H9 (cell line): ENCODE data around the gene NFASC. TPM values are rescaled to one million over a fixed set of nuclear protein-coding genes. Genes with fewer than 3 reads are reported as not detected.

Experiments used
- DNase-seq: peaks from one replicate; pipeline ENCODE4 v3.0.0-alpha.2; 2017
- H2AFZ ChIP-seq: one replicate; pipeline ENCODE4 v1.6.1; 2013; ENCODE audit warnings: mild to moderate bottlenecking, low read length, control low read depth, moderate library complexity
- H2AK5ac ChIP-seq: 2 replicates; pipeline ENCODE4 v1.6.1; 2013; ENCODE audit warnings: low read length, control low read depth, mixed read lengths; ENCODE audit not compliant: insufficient read length
- H2BK120ac ChIP-seq: one replicate; pipeline ENCODE4 v1.6.1; 2013; ENCODE audit warnings: low read depth, mild to moderate bottlenecking, low read length, control low read depth, inconsistent platforms; ENCODE audit not compliant: poor library complexity, severe bottlenecking
- H2BK12ac ChIP-seq: 2 replicates; pipeline ENCODE4 v1.6.1; 2013; ENCODE audit warnings: low read length, control low read depth, mixed read lengths, low read depth; ENCODE audit not compliant: insufficient read length
- H2BK15ac ChIP-seq: 2 replicates; pipeline ENCODE4 v1.6.1; 2013; ENCODE audit warnings: low read depth, low read length, control low read depth
- H2BK20ac ChIP-seq: one replicate; pipeline ENCODE4 v1.6.1; 2013; ENCODE audit warnings: low read depth, mild to moderate bottlenecking, low read length, control low read depth, inconsistent platforms; ENCODE audit not compliant: poor library complexity, severe bottlenecking
- H2BK5ac ChIP-seq: 2 replicates; pipeline ENCODE4 v1.6.1; 2013; ENCODE audit warnings: low read length, control low read depth, mixed read lengths; ENCODE audit not compliant: insufficient read length
- H3K14ac ChIP-seq: 2 replicates; pipeline ENCODE4 v1.6.1; 2013; ENCODE audit warnings: low read length, control low read depth; ENCODE audit not compliant: insufficient read depth
- H3K18ac ChIP-seq: 2 replicates; pipeline ENCODE4 v1.6.1; 2013; ENCODE audit warnings: low read depth, mild to moderate bottlenecking, mixed read lengths, low read length, control low read depth; ENCODE audit not compliant: insufficient read length
- H3K23ac ChIP-seq: 2 replicates; pipeline ENCODE4 v1.6.1; 2013; ENCODE audit warnings: low read length, control low read depth, mixed read lengths, low read depth; ENCODE audit not compliant: insufficient read length
- H3K23me2 ChIP-seq: 2 replicates; pipeline ENCODE4 v1.6.1; 2013; ENCODE audit warnings: low read depth, mild to moderate bottlenecking, mixed read lengths, low read length, control low read depth; ENCODE audit not compliant: insufficient read length, poor library complexity, severe bottlenecking
- H3K27ac ChIP-seq: 2 replicates; pipeline ENCODE4 v1.5.1; 2013; ENCODE audit warnings: low read length, control low read depth, mixed read lengths, low read depth; ENCODE audit not compliant: insufficient read length
- H3K27me3 ChIP-seq: 2 replicates; pipeline ENCODE4 v1.6.1; 2013; ENCODE audit warnings: low read length, control low read depth, inconsistent platforms; ENCODE audit not compliant: insufficient read depth
- H3K4ac ChIP-seq: 2 replicates; pipeline ENCODE4 v1.6.1; 2013; ENCODE audit warnings: low read depth, mild to moderate bottlenecking, control low read depth, inconsistent platforms, low read length, moderate library complexity
- H3K4me1 ChIP-seq: 2 replicates; pipeline ENCODE4 v1.6.1; 2013; ENCODE audit warnings: low read length, control low read depth, inconsistent platforms; ENCODE audit not compliant: insufficient read depth
- H3K4me2 ChIP-seq: 2 replicates; pipeline ENCODE4 v1.6.1; 2013; ENCODE audit warnings: low read length, control low read depth, mixed read lengths; ENCODE audit not compliant: insufficient read length, insufficient read depth
- H3K56ac ChIP-seq: 2 replicates; pipeline ENCODE4 v1.6.1; 2013; ENCODE audit warnings: low read depth, mild to moderate bottlenecking, mixed read lengths, low read length, control low read depth; ENCODE audit not compliant: insufficient read length
- H3K79me1 ChIP-seq: 2 replicates; pipeline ENCODE4 v1.6.1; 2013; ENCODE audit warnings: low read depth, mild to moderate bottlenecking, moderate library complexity, low read length, control low read depth, inconsistent platforms; ENCODE audit not compliant: insufficient read depth, poor library complexity, severe bottlenecking
- H3K79me2 ChIP-seq: 2 replicates; pipeline ENCODE4 v1.6.1; 2013; ENCODE audit warnings: low read length, control low read depth, inconsistent platforms; ENCODE audit not compliant: insufficient read depth
- H3K9ac ChIP-seq: 2 replicates; pipeline ENCODE4 v1.6.1; 2013; ENCODE audit warnings: low read length, control low read depth, mixed read lengths; ENCODE audit not compliant: insufficient read length; ENCODE audit errors: extremely low read depth
- H3K9me3 ChIP-seq: one replicate; pipeline ENCODE4 v1.6.1; 2013; ENCODE audit warnings: low read depth, low read length, inconsistent platforms; ENCODE audit not compliant: control insufficient read depth
- H3T11ph ChIP-seq: one replicate; pipeline ENCODE4 v1.6.1; 2013; ENCODE audit warnings: mild to moderate bottlenecking, low read length, control low read depth, inconsistent platforms
- H4K20me1 ChIP-seq: one replicate; pipeline ENCODE4 v1.6.1; 2013; ENCODE audit not compliant: control insufficient read depth, insufficient read length, insufficient read depth
- H4K5ac ChIP-seq: 2 replicates; pipeline ENCODE4 v1.6.1; 2013; ENCODE audit warnings: low read depth, mild to moderate bottlenecking, mixed read lengths, low read length, control low read depth; ENCODE audit not compliant: insufficient read length
- H4K8ac ChIP-seq: replicated peaks from 2 replicates; pipeline ENCODE4 v1.6.1; 2013; ENCODE audit warnings: low read length, control low read depth, mixed read lengths, low read depth; ENCODE audit not compliant: insufficient read length
- H4K91ac ChIP-seq: 2 replicates; pipeline ENCODE4 v1.6.1; 2013; ENCODE audit warnings: low read depth, mild to moderate bottlenecking, moderate library complexity, mixed read lengths, low read length, control low read depth; ENCODE audit not compliant: insufficient read length
- H3K27ac Mint-ChIP-seq, 3 experiments: 2 replicates in 2 of 3; 3 replicates in 1 of 3; pipeline ENCODE4 v1.8.0; 2020 to 2021; ENCODE audit warnings: mixed read lengths in 3 of 3, mild to moderate bottlenecking in 1 of 3, moderate library complexity in 1 of 3
- H3K27me3 Mint-ChIP-seq: 2 replicates; pipeline ENCODE4 v1.8.0; 2021; ENCODE audit warnings: low read depth, mild to moderate bottlenecking, moderate library complexity, mixed read lengths
- H3K36me3 Mint-ChIP-seq, 3 experiments: 2 replicates in 2 of 3; 3 replicates in 1 of 3; pipeline ENCODE4 v1.8.0; 2020 to 2021; ENCODE audit warnings: low read depth in 3 of 3, mixed read lengths in 3 of 3; ENCODE audit not compliant: insufficient read depth in 1 of 3
- H3K4me1 Mint-ChIP-seq, 2 experiments: 2 replicates each; pipeline ENCODE4 v1.8.0; 2020; ENCODE audit warnings: mixed read lengths in 2 of 2
- H3K4me3 Mint-ChIP-seq, 2 experiments: 2 replicates in 1 of 2; 3 replicates in 1 of 2; pipeline ENCODE4 v1.8.0; 2020 to 2021; ENCODE audit warnings: mild to moderate bottlenecking in 2 of 2, mixed read lengths in 2 of 2, moderate library complexity in 1 of 2
- H3K9me3 Mint-ChIP-seq, 2 experiments: 2 replicates in 1 of 2; 3 replicates in 1 of 2; pipeline ENCODE4 v1.8.0; 2020; ENCODE audit warnings: mild to moderate bottlenecking in 2 of 2, mixed read lengths in 2 of 2, moderate library complexity in 1 of 2
- WGBS: extraction: QIAGEN DNeasy Blood & Tissue Kit; methylation state at CpG from one replicate; pipeline ENCODE4 v1.1.7; 2013; ENCODE audit warnings: missing lambda C conversion rate, low lambda C conversion rate, mixed read lengths; ENCODE audit not compliant: insufficient read length; ENCODE audit errors: extremely low coverage; 5-methylcytosine and 5-hydroxymethylcytosine counted together
- total RNA-seq: library from RNA; stranded (reverse); gene quantifications from 2 replicates; pipeline ENCODE4 v1.2.1, GENCODE V29; 2021
- TF ChIP-seq, protein P1 (sequence below): fragments of 200-600 bp; sonication (generic); conservative IDR thresholded peaks from 3 replicates; pipeline ENCODE4 v1.8.0; 2021; ENCODE audit warnings: antibody characterized with exemption, mild to moderate bottlenecking

NFASC gene
- total RNA-seq, 1 experiment from 2014 or later = 5.0 TPM

DNA sequence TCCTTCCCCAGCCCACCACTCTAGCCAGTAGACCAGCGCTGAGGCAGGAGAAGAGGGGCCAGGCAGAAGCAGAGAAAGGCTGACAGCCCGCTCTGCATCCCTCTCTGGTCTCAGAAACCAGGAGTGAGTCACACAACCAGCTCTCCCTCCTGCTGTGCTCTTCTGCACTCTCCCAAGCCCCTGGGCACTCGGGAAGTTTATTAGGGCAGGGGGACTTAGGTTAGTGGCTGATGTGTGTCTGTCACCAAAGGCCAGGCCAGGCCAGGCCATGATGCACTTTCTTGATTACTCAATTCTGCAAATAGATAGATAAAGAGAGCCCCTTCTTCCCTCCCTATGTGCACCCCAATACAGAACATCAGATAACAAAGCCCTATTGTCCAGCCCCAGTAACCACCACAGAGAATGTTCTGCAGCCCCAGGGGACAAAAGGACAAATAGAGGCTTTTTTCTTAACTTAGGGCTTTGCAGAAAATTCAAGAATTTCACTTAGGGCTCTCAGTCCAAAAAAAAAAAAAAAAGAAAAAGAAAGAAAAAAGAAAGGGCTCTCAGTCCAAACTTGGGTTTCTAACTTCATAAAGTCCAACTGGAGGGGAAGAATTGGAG is 119.5 kb downstream of the NFASC start:
- Mint-ChIP-seq H3K36me3 (peaks cover 0 to under 1% (median 0%) of the 10 kb centered on the region in 3 experiments; a peak in 3 of 7 replicates), H3K4me1 (peaks cover 47 to 50% of the 10 kb centered on the region in 2 experiments), H3K4me3 (no peak overlapping the region), H3K9me3 (no peaks in the 10 kb centered on the region; a peak in 1 of 5 replicates), H3K27me3 (peaks cover 45% of the 10 kb centered on the region), H3K27ac (no peak overlapping the region)
- H4K5ac ChIP-seq = no peak overlapping the region
- H3K27ac ChIP-seq = no peak overlapping the region
- no peaks in the 10 kb centered on the region for H3K23me2 ChIP-seq
- H3K56ac ChIP-seq = no peak overlapping the region
- H3K4ac ChIP-seq = no peak overlapping the region
- no peak overlapping the region for H2BK15ac ChIP-seq
- H4K91ac ChIP-seq = no peak overlapping the region
- H2BK20ac ChIP-seq = no peak overlapping the region
- H4K8ac ChIP-seq = no peak overlapping the region
- H3K9ac ChIP-seq = no peak overlapping the region
- peak; percentile 47 for DNase-seq
- no peak overlapping the region for H3K18ac ChIP-seq
- no peaks in the 10 kb centered on the region for H3K79me1 ChIP-seq
- no peak overlapping the region for H2BK12ac ChIP-seq
- H3T11ph ChIP-seq = no peak overlapping the region
- H3K14ac ChIP-seq = no peak overlapping the region
- no peaks in the 10 kb centered on the region for H4K20me1 ChIP-seq
- TF ChIP-seq, protein P1, sequence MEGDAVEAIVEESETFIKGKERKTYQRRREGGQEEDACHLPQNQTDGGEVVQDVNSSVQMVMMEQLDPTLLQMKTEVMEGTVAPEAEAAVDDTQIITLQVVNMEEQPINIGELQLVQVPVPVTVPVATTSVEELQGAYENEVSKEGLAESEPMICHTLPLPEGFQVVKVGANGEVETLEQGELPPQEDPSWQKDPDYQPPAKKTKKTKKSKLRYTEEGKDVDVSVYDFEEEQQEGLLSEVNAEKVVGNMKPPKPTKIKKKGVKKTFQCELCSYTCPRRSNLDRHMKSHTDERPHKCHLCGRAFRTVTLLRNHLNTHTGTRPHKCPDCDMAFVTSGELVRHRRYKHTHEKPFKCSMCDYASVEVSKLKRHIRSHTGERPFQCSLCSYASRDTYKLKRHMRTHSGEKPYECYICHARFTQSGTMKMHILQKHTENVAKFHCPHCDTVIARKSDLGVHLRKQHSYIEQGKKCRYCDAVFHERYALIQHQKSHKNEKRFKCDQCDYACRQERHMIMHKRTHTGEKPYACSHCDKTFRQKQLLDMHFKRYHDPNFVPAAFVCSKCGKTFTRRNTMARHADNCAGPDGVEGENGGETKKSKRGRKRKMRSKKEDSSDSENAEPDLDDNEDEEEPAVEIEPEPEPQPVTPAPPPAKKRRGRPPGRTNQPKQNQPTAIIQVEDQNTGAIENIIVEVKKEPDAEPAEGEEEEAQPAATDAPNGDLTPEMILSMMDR = no peak
- no peak overlapping the region for H2AK5ac ChIP-seq
- no peak overlapping the region for H2BK5ac ChIP-seq
- no peak overlapping the region for H2BK120ac ChIP-seq
- H2AFZ ChIP-seq = no peak overlapping the region
- H3K4me1 ChIP-seq = peaks cover 4% of the 10 kb centered on the region; the same call in 1 of the 2 replicates
- H3K23ac ChIP-seq = no peak overlapping the region
- no peaks in the 10 kb centered on the region for H3K9me3 ChIP-seq
- no peaks in the 10 kb centered on the region for H3K79me2 ChIP-seq
- H3K27me3 ChIP-seq = no peaks in the 10 kb centered on the region
- WGBS = no CpG with 5 or more reads among the region's 3 CpGs
- H3K4me2 ChIP-seq = no peak overlapping the region
